Activated T-helper 17 cell treated with anti-CD3 and anti-CD28 coated beads, Interleukin-2, amount 50 U/mL, for 72 hours (primary cell): Measurements from ENCODE around the gene RND3. TPM values are rescaled to one million over a fixed set of nuclear protein-coding genes. Genes with fewer than 3 reads are reported as not detected.

Experiments used
- ATAC-seq: fragments of 150-1000 bp; cut with Tn5 transposase; replicated peaks from 2 replicates; pipeline ENCODE4 v1.10.0; 2021; ENCODE audit warnings: mild to moderate bottlenecking, moderate library complexity
- H3K27ac Mint-ChIP-seq: one replicate; pipeline ENCODE4 v1.8.0; 2022; ENCODE audit warnings: mixed read lengths
- H3K27me3 Mint-ChIP-seq: one replicate; pipeline ENCODE4 v1.8.0; 2022; ENCODE audit warnings: mixed read lengths
- H3K36me3 Mint-ChIP-seq: one replicate; pipeline ENCODE4 v1.8.0; 2022; ENCODE audit warnings: low read depth, mild to moderate bottlenecking, mixed read lengths
- H3K4me1 Mint-ChIP-seq: one replicate; pipeline ENCODE4 v1.8.0; 2022; ENCODE audit warnings: mixed read lengths
- H3K4me3 Mint-ChIP-seq: one replicate; pipeline ENCODE4 v1.8.0; 2022; ENCODE audit warnings: mild to moderate bottlenecking, mixed read lengths
- H3K9me3 Mint-ChIP-seq: one replicate; pipeline ENCODE4 v1.8.0; 2022; ENCODE audit warnings: mixed read lengths
- total RNA-seq, 2 donors: library from RNA; stranded (reverse); gene quantifications; one replicate each; pipeline ENCODE4 v1.2.3, GENCODE V29; 2022

Gene RND3
- total RNA-seq, 2 donors from 2014 or later, result not detected

DNA sequence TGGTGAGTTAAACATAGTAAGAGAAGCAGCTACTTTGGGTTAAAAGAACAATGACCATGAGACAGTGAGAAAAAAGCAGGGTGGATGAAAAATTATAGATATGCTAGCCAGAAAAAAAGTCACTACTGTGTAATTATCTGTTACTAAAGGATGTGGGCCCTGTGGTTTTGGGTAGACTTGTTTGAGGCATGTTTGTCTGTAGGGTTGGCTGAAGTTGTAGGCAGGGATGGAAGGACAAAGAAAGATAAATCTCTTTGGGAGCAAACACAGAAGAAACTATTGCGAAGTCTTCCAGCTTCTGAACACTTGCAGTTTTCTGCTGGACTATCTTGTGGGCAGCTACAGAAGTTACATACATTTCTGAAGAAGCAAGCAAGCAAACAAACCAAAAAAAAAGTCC lies 28.2 kb downstream of the RND3 start:
- no peak for ATAC-seq
- Mint-ChIP-seq H3K27me3 (peaks cover 8% of the 10 kb centered on the region), H3K9me3 (peaks cover 6% of the 10 kb centered on the region), H3K36me3 (no peaks in the 10 kb centered on the region), H3K4me3 (no peak overlapping the region), H3K4me1 (no peaks in the 10 kb centered on the region), H3K27ac (no peak overlapping the region)

DNA sequence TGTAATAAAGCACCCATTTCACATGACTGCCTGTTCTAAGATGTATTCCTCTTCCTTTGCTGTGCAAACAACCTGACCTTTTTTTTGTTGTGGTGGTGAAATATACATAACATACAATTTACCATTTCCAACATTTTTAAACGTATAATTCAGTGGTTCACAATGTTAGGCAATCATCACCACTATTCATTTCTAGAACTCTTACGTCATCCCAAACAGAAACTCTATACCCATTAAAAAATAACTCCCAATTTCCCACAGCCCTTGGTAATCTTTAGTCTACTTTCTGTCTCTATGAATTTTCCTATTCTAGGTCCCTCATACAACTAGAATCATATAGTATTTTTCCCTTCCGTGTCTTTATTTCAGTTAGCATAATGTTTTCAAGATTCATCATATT lies 36.7 kb downstream of the RND3 start:
- Mint-ChIP-seq H3K9me3 (no peaks in the 10 kb centered on the region), H3K27ac (no peak overlapping the region), H3K27me3 (no peaks in the 10 kb centered on the region), H3K36me3 (no peaks in the 10 kb centered on the region), H3K4me1 (no peaks in the 10 kb centered on the region), H3K4me3 (no peak overlapping the region)
- ATAC-seq, result no peak

DNA sequence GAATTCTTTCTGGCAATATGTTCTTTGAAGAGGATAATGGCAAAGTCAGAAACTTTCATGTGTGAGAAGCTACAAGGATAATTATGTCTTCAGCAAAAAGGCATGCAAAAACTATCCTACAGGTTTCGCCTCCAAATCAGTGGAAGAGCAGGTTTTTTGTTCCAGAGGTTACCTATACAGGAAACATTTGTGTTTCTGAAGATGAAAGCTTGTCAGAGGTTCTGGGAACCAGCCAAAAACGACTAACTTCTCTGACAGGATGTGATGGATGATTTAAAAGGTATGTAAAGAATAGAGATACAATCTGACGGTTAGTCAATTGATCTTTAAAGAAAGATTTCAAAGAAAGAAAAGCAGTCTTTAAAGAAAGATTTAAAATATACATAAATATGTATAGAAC lies 37.6 kb downstream of the RND3 start:
- H3K4me1 Mint-ChIP-seq, result no peaks in the 10 kb centered on the region
- H3K36me3 Mint-ChIP-seq, result no peaks in the 10 kb centered on the region
- no peak overlapping the region for H3K4me3 Mint-ChIP-seq
- ATAC-seq, result no peak
- H3K27ac Mint-ChIP-seq, result no peak overlapping the region
- H3K27me3 Mint-ChIP-seq, result no peaks in the 10 kb centered on the region
- H3K9me3 Mint-ChIP-seq, result no peaks in the 10 kb centered on the region

DNA sequence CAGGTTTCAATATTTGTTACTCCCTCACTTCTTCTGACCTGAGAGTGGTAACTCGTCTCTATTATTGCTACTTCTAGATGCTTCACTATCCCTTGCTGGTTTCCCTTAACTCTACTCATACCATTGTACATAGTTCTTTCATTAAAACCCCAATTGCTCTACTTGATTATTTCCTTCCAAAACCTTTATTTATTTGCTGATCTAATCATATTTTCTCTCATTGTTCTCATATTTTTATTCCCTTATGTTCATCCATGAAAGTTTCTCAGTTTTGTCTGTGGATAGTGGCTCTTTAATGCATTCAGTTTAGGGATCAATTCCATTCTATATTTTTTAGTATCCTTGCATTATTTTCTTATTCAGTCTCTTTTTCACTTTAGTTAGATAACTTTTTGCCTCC lies 42.1 kb downstream of the RND3 start:
- no peak for ATAC-seq
- Mint-ChIP-seq H3K4me1 (no peaks in the 10 kb centered on the region), H3K27ac (no peak overlapping the region), H3K27me3 (no peaks in the 10 kb centered on the region), H3K4me3 (no peak overlapping the region), H3K9me3 (peaks cover 3% of the 10 kb centered on the region), H3K36me3 (no peaks in the 10 kb centered on the region)

DNA sequence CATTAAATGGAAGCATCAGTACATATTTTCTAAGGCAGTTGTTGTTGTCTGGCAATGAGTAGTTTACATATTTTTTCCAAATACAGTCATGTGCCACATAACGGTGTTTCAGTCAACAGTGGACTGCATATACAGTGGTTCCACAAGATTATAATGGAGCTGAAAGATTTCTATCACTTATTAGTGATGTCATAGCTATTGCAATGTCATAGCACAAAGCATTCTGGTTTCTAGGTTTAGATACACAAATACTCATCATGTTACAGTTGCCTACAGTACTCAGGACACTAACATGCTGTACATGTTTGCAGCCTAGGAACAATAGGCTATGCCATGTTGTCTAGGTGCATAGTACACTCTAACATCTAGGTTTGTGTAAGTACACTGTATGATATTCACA lies 45.0 kb downstream of the RND3 start:
- Mint-ChIP-seq H3K4me3 (no peak overlapping the region), H3K4me1 (no peaks in the 10 kb centered on the region), H3K36me3 (no peaks in the 10 kb centered on the region), H3K9me3 (peaks cover 3% of the 10 kb centered on the region), H3K27me3 (no peaks in the 10 kb centered on the region), H3K27ac (no peak overlapping the region)
- ATAC-seq, result no peak

DNA sequence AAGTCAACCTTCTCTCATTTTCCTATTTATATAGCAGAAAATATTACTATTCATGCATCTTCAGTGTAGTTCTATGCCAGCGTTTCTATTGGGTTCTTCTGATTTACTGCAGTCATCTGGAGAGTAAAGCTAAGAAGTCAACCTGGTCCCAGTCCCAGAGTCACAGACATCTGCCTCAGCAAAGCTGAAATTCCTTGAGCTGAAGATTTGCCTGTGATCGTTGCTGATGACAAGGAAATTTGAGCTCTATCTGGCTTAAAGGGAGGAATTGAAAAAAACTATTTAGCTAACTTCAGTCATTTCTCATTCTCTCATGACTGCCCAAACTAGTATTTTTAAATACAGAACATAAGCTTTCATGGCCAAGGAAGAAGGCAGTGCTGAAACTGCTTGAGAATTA lies 45.7 kb downstream of the RND3 start:
- Mint-ChIP-seq H3K27me3 (no peaks in the 10 kb centered on the region), H3K36me3 (no peaks in the 10 kb centered on the region), H3K4me3 (no peak overlapping the region), H3K27ac (no peak overlapping the region), H3K9me3 (peaks cover 6% of the 10 kb centered on the region), H3K4me1 (no peaks in the 10 kb centered on the region)
- ATAC-seq, result no peak

DNA sequence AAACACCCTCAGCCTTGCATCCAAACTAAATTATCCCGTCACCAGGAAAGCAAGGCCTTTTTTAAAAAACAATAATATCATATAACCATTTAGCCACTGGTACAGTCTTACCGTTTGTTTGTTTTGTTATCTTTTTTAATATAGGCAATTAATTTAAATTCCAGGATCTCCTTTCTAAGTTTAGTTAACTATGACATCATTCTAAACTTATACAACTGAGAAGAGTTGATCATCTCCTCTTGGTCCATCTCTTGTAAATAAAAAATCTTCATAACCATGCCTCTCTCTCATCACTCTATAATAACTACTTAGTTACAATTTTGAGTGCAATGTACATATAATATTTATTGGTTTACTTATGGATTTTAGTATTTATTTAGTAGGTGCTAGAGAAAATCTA lies 46.2 kb downstream of the RND3 start:
- Mint-ChIP-seq H3K4me1 (no peaks in the 10 kb centered on the region), H3K36me3 (no peaks in the 10 kb centered on the region), H3K27ac (no peak overlapping the region), H3K9me3 (peaks cover 6% of the 10 kb centered on the region), H3K4me3 (no peak overlapping the region), H3K27me3 (no peaks in the 10 kb centered on the region)
- no peak for ATAC-seq

DNA sequence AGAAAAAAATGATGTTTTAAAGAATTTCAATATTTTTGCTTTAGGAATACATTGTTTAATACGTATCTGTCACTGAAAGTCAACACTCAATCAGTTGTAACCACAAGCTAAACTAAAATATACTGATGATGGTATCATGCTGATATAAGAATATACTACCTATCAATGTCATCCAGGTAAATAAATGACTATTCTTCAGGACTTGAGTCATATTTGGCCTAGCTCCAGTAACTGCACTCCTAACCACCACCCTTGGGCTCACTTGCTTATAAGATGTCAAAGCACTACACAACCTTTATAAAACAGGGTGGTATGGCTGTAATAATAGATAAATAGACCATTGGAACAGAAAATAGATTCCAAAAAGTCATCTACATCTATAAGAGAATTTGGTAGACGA lies 48.8 kb downstream of the RND3 start:
- H3K36me3 Mint-ChIP-seq, result no peaks in the 10 kb centered on the region
- H3K4me1 Mint-ChIP-seq, result no peaks in the 10 kb centered on the region
- H3K9me3 Mint-ChIP-seq, result peaks cover 3% of the 10 kb centered on the region
- H3K4me3 Mint-ChIP-seq, result no peak overlapping the region
- H3K27me3 Mint-ChIP-seq, result no peaks in the 10 kb centered on the region
- no peak for ATAC-seq
- no peak overlapping the region for H3K27ac Mint-ChIP-seq

DNA sequence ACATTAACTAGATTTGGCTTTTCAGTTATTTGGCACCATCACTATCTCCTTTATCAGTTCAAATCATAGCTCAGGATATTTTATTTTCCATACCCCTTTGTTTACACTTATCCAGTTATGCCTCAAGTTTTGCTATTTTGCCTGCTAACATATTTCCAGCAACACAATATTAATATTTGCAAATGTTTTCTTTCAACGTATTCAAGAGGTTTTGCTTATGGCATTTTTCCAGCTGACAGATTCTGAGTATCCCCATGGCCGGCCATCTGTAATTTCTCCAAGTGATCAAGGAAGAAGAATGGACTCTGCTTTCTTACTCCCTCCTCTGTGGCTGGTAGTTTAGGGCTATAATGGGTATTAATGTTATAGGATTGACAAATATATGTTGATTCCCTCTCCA lies 49.4 kb downstream of the RND3 start:
- ATAC-seq, result no peak
- Mint-ChIP-seq H3K27ac (no peak overlapping the region), H3K4me1 (no peaks in the 10 kb centered on the region), H3K4me3 (no peak overlapping the region), H3K9me3 (peaks cover 3% of the 10 kb centered on the region), H3K36me3 (no peaks in the 10 kb centered on the region), H3K27me3 (no peaks in the 10 kb centered on the region)

DNA sequence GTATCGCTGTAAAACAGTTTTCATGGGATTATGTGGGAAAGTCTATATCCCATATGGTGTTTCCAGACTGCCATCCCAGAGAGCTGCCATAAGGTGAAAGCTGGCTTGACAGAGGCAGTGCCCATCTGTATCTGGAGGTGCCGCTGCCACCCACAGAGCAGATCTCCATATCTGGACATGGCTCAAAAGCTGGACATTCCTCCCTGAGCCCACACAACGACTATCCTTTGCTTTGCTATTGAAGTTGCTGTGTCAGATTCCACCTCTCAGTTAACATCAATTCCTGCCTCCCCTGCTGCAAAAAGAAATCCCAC lies 55.2 kb downstream of the RND3 start:
- ATAC-seq, result no peak
- Mint-ChIP-seq H3K27me3 (no peaks in the 10 kb centered on the region), H3K4me3 (no peak overlapping the region), H3K36me3 (no peaks in the 10 kb centered on the region), H3K27ac (no peak overlapping the region), H3K9me3 (peaks cover 2% of the 10 kb centered on the region), H3K4me1 (no peaks in the 10 kb centered on the region)

DNA sequence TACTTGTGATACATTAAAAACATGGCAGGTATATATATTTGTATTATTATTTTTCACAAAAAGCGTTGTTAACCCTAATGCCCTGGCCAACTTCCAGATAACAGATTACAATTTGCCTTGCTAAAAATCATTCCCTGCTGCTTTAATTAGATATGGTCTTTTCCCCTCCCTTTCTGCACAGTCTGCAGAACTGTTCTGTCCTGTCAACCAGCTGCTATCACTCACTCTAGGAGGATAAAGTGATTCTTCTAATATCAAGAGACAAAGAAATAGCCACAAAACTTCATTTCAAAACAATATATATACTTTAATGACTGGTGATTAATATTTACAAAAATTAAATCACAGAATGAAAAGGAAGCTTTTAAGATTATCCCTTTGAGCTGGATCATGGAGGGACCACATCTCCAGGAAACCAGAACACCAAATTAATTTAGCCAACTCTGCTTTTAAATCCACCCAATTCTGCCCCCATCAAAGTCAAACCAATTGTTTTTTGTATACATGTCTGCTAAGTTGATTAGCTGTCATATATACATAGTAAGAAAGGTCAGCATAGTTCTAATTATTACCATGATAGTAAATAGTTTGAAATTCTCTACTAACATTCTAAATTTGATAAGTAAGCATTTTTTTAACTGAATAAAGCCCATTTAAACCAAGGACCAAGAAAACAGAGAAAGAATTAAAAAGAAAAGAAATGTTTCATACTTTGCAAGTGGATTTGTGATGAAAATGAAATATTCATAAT lies 55.7 kb downstream of the RND3 start:
- Mint-ChIP-seq H3K9me3 (no peaks in the 10 kb centered on the region), H3K4me3 (no peak overlapping the region), H3K27ac (no peak overlapping the region), H3K4me1 (no peaks in the 10 kb centered on the region), H3K36me3 (no peaks in the 10 kb centered on the region), H3K27me3 (peaks cover 3% of the 10 kb centered on the region)
- ATAC-seq, result no peak

DNA sequence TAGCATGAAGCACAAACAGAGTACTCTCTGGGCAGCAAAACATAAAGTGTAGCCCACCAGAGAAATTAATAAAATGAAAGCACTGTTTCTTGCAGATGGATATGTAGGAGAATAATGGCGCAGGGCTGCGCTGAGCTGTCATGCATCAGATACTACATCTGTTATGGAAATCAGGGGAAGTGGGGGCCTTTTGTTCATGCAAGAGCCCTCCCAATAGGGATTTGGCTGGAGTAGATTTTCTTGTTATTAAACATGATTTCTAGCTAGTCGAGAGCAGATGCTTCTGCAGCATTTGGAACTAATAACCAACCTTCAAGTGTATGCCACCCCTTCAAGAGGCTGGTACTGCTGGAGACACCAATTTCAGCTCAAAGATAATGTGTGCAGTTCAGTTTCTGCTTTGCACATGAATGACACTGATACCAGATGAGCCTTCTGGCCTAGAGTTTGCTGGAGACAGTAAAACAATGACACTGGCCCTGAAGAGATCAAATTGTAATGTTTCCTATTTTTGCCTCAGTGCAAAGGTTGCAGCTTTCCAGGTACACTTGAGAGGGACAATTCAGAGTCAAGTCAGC lies 58.0 kb downstream of the RND3 start:
- ATAC-seq, result no peak
- H3K4me3 Mint-ChIP-seq, result no peak overlapping the region
- no peak overlapping the region for H3K27ac Mint-ChIP-seq
- H3K36me3 Mint-ChIP-seq, result no peaks in the 10 kb centered on the region
- H3K4me1 Mint-ChIP-seq, result no peaks in the 10 kb centered on the region
- H3K27me3 Mint-ChIP-seq, result peaks cover 4% of the 10 kb centered on the region
- H3K9me3 Mint-ChIP-seq, result no peaks in the 10 kb centered on the region

DNA sequence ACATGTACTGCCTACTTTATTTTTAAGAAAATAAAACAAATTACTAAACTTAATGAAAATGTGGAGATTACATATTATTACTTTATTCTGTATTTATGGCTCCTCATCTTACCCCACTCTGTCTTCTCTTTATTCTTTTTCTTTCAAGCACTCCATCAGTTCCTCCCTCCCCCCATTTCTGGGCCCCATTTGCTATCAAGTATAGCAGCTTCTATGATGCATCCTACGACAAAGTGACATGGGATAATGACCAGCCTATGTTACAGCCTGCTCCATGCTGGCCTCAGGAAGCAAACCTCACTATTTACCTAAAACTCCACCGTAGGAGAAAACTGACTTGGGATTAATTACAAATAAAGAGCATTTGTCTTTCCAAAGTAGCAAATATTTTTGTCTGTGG lies 58.8 kb downstream of the RND3 start:
- ATAC-seq, result no peak
- H3K27me3 Mint-ChIP-seq, result peaks cover 4% of the 10 kb centered on the region
- no peaks in the 10 kb centered on the region for H3K36me3 Mint-ChIP-seq
- H3K4me3 Mint-ChIP-seq, result no peak overlapping the region
- no peaks in the 10 kb centered on the region for H3K9me3 Mint-ChIP-seq
- H3K4me1 Mint-ChIP-seq, result no peaks in the 10 kb centered on the region
- H3K27ac Mint-ChIP-seq, result no peak overlapping the region

DNA sequence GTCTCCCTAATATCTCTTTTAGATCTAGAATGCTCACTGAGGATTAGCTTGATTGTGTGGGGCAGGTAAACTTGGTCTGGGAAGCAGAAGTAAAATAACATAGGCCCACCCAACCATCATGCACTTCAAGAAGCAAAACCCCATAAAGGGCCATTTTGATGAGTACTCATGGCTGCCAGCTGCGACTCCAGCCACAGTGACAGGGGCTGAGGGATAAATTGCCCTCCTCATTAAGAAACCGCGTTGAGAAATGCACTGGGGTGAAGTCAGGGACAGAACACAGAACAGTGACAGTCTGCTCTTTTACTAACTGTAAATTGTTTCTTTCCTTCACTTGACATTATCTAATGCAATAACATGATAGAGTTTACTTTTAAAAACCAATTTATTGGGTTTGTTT lies 60.2 kb downstream of the RND3 start:
- no peaks in the 10 kb centered on the region for H3K9me3 Mint-ChIP-seq
- no peak overlapping the region for H3K27ac Mint-ChIP-seq
- H3K4me1 Mint-ChIP-seq, result no peaks in the 10 kb centered on the region
- peaks cover 8% of the 10 kb centered on the region for H3K27me3 Mint-ChIP-seq
- H3K4me3 Mint-ChIP-seq, result no peak overlapping the region
- H3K36me3 Mint-ChIP-seq, result no peaks in the 10 kb centered on the region
- no peak for ATAC-seq

DNA sequence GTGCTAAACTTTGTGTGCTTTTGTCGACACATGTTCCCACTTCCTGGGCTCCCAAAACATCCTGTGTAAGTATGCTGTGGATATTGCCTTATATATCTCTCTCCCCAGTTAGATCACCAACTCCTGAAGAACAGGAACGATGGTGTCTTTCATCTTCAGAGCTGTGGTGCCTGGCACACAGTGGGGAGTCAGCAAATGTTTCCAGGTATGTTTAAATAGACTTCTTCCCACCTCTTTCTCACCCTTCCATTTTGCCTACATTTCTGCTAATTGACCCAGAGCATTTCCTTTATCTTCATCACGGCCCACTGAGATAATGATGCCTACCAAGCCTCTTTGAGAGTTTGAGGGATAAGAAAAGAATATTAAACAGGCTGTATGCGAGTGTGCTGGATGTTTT lies 60.7 kb downstream of the RND3 start:
- Mint-ChIP-seq H3K27me3 (peaks cover 9% of the 10 kb centered on the region), H3K4me3 (no peak overlapping the region), H3K9me3 (peaks cover 5% of the 10 kb centered on the region), H3K36me3 (no peaks in the 10 kb centered on the region), H3K4me1 (no peaks in the 10 kb centered on the region), H3K27ac (no peak overlapping the region)
- no peak for ATAC-seq

DNA sequence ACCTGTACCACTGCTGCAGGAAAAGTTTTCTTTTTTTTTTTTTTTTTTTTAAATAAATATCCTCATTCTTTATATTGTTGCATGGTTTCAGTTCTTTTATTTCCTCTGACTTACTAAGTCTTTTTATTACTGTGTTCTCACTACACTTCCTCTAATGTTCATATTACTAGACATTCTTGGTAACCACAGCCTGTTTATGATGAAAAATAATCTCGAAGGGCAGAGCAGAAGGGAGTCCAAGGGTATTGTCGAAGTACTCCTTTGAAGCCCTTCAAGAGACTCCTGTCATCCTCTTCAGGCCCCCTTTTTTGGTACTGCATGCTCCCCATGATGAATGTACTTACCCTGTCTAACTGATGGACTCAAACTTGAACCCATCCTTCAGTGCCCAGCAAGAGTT lies 61.2 kb downstream of the RND3 start:
- Mint-ChIP-seq H3K27me3 (peaks cover 9% of the 10 kb centered on the region), H3K4me3 (no peak overlapping the region), H3K9me3 (peaks cover 5% of the 10 kb centered on the region), H3K27ac (no peak overlapping the region), H3K4me1 (no peaks in the 10 kb centered on the region), H3K36me3 (no peaks in the 10 kb centered on the region)
- no peak for ATAC-seq
